ENCODE data around the gene RNFT1.
"Not testable (repeated sequence)": the region's sequence is repeated elsewhere in the genome, so short reads cannot be mapped to it uniquely, and the experiment has no call there.

Gene RNFT1

GRCh38 chr17:59920637-59921036, 43.9 kb downstream of the RNFT1 start:
- DNase-seq, result not testable (repeated sequence)

- DNase-seq, result no peak
Measured at GRCh38 chr17:59916446-59916845, 48.1 kb downstream of the RNFT1 start.

GRCh38 chr17:59914274-59914854, 50.2 kb downstream of the RNFT1 start:
- no peak for DNase-seq

GRCh38 chr17:59907467-59907866, 57.1 kb downstream of the RNFT1 start:
- no peak for DNase-seq

GRCh38 chr17:59903455-59903854, 61.1 kb downstream of the RNFT1 start:
- no peak for DNase-seq
